Stimulated activated CD8-positive, alpha-beta memory T cell treated with anti-CD3 and anti-CD28 coated beads, Interleukin-4, amount 100 ng/mL, for 48 hours (primary cell): ENCODE data around the gene ENTPD2.
A peak's percentile ranks its signal among the peaks of the same experiment; 100 is the strongest.
"Not testable (repeated sequence)": the region's sequence is repeated elsewhere in the genome, so short reads cannot be mapped to it uniquely, and the experiment has no call there.

ENCODE experiments used
- DNase-seq: peaks from one replicate; pipeline ENCODE4 v3.0.0-alpha.2; 2020

Gene ENTPD2

GRCh38 chr9:137063311-137064026, 9.6 kb upstream of the ENTPD2 start:
- DNase-seq = no peak

DNA sequence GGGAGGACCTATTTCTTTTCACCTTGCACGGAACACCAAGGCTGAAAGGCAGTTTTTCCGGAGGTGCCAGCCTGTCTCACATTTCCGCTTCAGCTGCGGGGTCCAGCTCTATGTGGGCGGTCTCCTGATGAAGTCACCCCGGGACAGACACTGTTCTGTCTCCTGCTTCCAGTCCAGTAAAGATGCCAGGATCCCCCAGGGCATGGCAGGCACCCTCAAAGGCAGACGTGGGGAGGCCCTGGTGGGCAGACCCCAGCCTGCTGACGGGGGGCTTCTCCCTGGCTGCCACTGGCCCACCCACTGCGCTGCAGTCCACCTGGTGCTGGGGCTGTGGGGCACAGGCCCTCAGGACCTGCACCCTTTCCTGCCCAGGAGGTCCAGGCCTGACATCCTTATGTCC, 8.9 kb upstream of the ENTPD2 start:
- DNase-seq = not testable (repeated sequence)

GRCh38 chr9:137062384-137062783, 8.5 kb upstream of the ENTPD2 start:
- DNase-seq = no peak

DNA sequence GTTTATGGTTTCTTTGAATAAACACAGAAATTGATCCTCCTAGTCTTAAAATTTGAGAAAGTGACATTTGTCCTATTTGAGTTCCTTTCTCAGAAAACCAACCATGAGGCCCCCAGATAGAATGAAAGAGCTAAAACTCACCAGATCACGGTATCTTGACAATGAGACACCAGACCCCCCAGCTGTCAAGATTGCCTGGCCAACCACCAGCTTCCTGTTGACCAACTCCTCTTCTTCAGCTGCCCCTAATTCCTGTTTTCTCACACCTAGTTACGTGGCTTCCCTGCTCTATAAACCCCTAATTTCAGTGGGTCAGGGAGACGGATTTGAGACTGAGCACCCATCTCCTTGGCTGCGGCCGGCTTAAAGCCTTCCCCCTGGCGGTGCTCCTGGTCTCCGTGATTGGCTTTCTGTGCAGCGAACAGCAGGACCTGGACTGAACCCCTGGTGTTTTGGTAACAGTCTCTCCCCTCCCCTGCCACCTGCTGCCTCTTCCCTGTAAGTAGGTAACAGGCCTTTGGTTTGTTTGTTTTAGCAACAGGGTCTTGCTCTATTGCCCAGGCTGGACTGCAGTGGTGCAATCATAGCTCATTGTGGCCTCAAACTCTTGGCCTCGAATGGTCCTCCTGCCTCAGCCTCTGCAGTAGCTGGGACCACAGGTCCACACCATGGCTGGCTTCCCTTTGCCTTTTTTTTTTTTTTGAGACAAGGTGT, 4.8 kb upstream of the ENTPD2 start:
- no peak for DNase-seq

GRCh38 chr9:137057545-137057944, 3.7 kb upstream of the ENTPD2 start:
- no peak for DNase-seq

DNA sequence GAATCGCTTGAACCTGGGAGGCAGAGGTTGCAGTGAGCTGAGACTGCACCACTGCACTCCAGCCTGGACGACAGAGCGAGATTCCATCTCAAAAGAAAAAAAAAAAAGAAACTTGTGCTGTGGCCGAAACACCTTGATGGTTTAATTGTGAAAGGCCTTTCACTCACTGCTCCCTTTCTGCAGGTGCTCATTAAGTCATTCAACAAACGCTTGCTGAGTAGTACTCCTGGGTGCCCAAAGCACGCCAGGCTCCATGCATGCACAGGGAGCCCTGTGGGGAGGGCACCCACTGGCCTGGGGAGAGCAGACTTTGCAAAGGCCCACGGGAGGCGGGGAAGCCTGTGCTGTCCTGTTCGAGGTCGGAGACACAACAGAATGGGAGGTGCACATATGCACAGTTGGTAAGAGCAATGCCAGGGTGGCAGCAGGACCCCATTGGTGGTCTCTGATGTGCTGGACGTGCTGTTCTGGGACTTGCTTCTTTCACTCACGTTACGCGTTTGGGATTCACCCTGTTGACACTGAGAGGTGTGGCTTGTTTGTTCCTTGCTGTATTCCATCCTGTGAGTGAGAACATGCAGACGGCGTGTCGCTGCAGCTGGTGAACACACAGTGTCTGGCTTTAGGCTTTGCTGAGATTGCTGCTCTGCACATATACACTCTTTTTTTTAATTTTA, 3.0 kb upstream of the ENTPD2 start:
- no peak for DNase-seq

- DNase-seq = no peak
Observed at GRCh38 chr9:137055385-137056364, 1.8 kb upstream of the ENTPD2 start.

GRCh38 chr9:137054932-137055384, 1.1 kb upstream of the ENTPD2 start:
- no peak for DNase-seq

- no peak for DNase-seq
Observed at GRCh38 chr9:137052998-137053943, 590 bp downstream of the ENTPD2 start.

DNA sequence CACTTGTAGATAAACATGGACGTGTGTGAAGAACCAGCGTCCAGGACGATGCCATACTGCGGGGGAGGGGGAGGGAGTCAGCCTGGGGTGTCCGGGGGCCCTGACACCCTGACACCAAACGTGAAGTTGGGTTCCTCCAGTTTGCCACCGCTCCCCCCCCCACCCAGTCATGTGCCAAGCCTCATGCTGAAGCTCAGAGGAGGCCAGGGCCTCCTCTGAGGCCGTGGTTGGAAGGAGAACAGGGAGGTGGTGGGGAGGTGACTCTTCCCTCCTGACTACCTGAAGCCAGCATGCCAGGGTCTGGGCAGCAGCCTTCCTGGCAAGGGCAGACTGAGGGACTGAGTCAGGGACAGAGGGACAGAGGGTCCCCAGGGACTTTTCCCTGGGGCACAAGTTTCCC, 1.6 kb downstream of the ENTPD2 start:
- no peak for DNase-seq

DNA sequence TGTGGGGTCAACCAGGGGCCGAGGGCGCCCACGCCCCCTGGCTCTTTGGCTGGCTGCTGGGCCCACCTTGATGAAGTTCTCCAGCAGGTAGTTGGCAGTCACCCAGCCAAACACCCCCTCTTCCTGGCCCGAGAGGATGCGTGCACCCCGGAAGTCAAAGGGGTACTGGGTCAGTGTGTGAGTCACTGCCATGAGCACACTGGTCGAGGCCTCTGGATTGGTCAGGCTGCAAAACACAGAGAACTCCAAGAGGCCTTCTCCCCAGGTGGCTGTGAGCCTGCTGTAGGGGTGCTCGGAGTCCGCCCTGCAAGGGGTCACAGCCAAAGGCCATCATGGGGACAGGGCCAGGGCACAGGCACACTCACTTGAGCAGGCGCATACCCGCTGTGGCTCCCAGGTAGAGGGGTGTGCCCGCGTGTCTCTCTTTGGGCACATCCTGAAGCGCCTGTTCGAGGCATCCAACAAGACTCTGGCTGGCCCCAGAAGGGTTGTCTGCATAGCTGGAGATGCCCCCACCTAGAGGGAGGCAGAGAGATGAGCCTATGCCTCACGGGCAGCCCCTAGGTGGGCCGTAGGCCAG, 2.6 kb downstream of the ENTPD2 start:
- DNase-seq = no peak

GRCh38 chr9:137050570-137050969, 3.3 kb downstream of the ENTPD2 start:
- DNase-seq = no peak

DNA sequence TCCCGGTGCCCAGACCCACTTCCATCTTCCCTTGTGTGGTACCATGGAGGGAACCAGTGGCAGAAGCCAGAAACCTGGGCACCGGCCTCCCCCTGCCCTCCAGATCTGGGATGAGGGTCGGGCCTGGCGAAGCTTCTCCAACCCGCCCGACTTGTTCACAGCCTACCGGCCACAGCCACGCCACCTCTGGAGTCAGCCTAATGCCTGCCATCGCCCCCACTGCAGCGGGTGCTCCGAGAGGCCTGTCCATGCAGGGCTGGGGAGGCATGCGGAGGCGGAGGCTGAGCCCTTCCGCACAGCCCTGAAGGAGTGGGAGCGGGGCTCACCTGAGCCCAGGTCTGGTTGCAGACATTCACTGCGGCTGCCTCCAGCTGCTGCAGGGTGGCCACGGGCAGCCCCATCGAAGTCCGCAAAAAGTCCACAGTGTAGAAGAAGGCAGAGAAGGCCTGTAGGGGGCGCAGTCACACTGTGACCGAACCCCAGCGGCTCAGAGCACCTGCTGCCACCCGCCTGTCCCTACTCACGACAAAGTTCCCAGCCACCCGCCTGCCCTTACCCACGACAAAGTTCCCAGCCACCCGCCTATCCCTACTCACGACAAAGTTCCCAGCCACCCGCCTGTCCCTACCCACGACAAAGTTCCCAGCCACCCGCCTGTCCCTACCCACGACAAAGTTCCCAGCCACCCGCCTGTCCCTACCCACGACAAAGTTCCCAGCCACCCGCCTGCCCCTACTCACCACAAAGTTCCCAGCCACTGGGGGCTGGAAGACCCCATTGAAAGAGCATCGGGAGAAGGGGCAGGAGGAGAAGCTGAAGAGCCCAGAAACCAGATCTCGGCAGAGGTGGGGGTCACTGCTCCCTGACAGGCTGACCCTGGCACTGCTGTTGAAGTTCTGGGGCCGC, 4.1 kb downstream of the ENTPD2 start:
- DNase-seq = peak; percentile 88

- DNase-seq = no peak
Observed at GRCh38 chr9:137048655-137049543, 5.0 kb downstream of the ENTPD2 start.

- peak; percentile 90 for DNase-seq
Observed at GRCh38 chr9:137046088-137046787, 7.6 kb downstream of the ENTPD2 start, which contains the start of gene NPDC1. TSS of gene NPDC1 (minus strand) at chr9:137046177. CDS start at chr9:137045989, 188 bp downstream.

GRCh38 chr9:137045294-137046087, 8.4 kb downstream of the ENTPD2 start:
- DNase-seq = peak; percentile 37

- no peak for DNase-seq
Observed at GRCh38 chr9:137044502-137045177, 9.2 kb downstream of the ENTPD2 start.
